ENCODE measurements around the gene TBC1D5.
"Not testable (repeated sequence)": the region's sequence is repeated elsewhere in the genome, so short reads cannot be mapped to it uniquely, and the experiment has no call there.

DNA sequence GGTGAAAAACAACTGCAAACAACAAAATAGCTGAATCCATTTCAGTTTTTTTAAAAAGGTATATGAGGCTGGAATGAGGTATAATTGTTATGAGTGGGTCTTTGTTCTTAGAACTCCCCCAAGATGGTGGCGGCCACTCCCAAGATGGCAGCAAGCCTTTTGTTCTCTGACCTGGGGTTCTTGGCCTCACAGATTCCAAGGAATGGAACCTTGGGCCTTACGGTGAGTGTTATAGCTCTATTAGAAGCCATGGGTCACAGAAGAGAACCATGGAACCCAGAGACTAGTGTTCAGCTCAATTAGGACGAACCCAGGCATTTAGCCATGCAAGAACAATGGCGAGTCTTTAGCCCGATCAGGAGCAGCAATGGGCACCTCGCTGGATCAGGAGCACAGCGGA, 7.1 kb downstream of the TBC1D5 start:
- not testable (repeated sequence) for TF ChIP-seq CTCF, POLR2A (IDR thresholded peaks at IDR 0.05)
